GM18517 (cell line): Measurements from ENCODE around the gene MOV10.
"Not testable (repeated sequence)": the region's sequence is repeated elsewhere in the genome, so short reads cannot be mapped to it uniquely, and the experiment has no call there.

Experiments
- ATAC-seq: cut with Tn5 transposase; IDR thresholded peaks from one replicate; pipeline ENCODE4 v1.9.1; 2021; ENCODE audit warnings: mild to moderate bottlenecking, moderate library complexity; ENCODE audit not compliant: unreplicated experiment

Gene MOV10

GRCh38 chr1:112712191-112712590 is 37.7 kb downstream of the MOV10 start:
- ATAC-seq, result no peak

GRCh38 chr1:112712701-112713128 is 38.3 kb downstream of the MOV10 start:
- no peak for ATAC-seq

- ATAC-seq, result no peak
These were observed 39.2 kb downstream of the MOV10 start for GRCh38 chr1:112713466-112714312.

- peak; percentile 8 for ATAC-seq
These were observed 40.1 kb downstream of the MOV10 start for GRCh38 chr1:112714313-112715263.

DNA sequence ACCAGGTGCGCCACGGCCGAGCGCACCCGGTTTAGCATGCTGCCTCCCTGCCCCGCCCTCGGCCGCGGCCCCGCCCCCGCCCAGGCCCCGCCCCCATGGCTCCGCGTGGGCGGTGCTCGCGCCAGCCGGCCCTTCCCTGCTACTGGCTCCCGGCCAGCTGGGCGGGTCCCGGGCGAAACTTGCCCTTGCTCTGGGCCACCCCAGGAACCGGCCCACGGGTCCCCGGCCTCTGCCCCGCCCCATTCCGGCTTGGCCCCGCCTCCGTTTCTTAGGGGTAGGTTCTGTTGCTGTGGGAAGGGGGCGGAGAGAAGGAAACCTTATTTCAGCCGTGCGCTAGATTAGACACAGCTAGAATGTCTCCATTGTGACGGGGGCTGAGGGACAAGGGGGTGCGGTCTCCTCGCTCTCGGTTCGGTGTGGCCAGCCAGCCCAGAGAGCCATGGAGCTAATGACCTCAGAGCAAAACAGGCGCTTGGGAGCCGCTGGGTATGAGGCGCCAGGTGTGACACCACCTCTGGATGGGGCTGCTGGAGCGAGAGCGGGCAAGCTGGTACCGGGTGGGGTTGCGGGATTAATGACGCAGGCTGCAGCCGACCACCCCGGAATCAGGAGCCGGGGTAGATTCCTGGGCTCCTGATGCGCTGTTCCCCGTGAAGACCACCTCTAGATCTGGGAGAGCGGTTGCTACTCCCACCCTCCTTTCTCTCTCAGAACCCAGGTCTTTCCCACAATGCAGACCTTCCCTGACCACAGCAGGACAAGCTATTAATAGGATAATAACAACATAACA is 41.0 kb downstream of the MOV10 start, which contains the start of gene PPM1J:
TSS of gene PPM1J (minus strand) at position 69 of the 790 bp plus-strand sequence. CDS start at position 38, 31 bp downstream.
- ATAC-seq, result peak; percentile 79

GRCh38 chr1:112716133-112716720 is 41.8 kb downstream of the MOV10 start:
- no peak for ATAC-seq

DNA sequence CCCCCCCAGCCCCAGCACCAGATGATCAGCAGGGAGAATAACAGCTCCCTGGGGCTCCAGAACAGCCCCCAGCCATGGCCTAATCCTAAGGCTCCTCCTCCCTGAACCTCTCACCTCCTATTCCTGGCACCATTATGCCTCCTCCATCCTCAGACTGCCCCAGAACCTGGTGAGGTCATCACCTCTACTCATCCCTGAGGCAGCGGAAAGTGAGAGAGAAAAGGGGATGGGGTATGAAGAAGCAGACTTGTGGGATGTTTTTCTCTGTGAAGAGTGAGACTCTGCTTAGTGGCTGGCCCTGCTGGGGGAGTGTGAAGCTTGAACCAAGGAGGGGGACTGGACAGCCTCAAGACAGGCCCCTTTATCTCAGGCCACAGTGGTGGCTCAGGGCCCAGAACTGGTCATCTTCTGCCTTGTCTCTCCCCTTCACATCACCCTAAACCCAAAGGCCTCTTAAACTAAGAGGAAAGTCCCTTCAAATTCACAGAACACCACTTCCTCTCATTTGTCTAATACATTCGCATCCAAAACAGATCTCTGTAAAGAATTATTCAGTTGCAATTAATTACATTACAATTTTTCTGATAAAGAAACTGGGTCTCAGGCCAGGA is 42.9 kb downstream of the MOV10 start:
- ATAC-seq, result no peak

- ATAC-seq, result no peak
These were observed 44.4 kb downstream of the MOV10 start for GRCh38 chr1:112718691-112719418.

DNA sequence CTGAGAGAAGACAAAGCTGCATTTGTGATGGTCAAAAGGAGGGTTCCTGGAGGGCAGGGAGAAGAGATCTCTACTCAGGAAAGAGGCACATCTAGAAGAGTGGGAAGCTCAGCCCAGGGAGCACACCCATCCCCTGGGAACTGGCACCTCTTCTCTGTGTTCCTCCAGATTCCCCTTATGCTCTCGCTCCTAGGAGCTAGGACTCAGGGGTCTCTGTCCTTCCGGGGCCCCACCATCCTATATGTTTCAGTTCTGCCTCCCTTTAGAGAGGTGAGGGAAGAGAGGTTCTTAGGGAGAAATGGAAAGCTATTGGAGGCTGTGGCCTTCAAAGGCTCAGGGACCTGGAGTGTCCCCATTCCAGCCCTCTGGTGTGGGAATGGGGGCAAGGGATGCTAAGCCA is 45.2 kb downstream of the MOV10 start:
- ATAC-seq, result no peak

DNA sequence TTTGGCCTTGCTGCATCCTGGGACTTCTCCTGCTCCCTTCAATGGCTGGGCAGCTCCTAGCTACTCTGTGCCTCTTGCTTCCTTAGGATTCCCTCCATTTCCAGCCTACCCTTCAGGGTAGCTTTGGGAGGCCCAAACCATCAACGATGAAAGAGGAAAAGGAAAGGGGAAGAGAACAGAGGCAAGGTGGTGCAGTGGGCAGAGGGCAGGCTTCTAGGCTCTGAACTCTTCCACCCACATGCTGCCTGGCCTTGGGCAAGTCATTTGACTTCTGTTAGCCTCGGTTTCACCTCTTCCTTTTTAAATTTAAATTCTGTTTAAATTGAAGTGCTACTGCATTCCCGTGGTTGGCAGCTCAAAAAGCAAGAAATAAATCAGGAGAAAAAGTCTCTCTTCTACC is 46.3 kb downstream of the MOV10 start:
- no peak for ATAC-seq

GRCh38 chr1:112721294-112721693 is 46.8 kb downstream of the MOV10 start:
- ATAC-seq, result not testable (repeated sequence)

GRCh38 chr1:112721966-112722524 is 47.6 kb downstream of the MOV10 start:
- ATAC-seq, result no peak

GRCh38 chr1:112722601-112723510 is 48.4 kb downstream of the MOV10 start:
- ATAC-seq, result no peak

DNA sequence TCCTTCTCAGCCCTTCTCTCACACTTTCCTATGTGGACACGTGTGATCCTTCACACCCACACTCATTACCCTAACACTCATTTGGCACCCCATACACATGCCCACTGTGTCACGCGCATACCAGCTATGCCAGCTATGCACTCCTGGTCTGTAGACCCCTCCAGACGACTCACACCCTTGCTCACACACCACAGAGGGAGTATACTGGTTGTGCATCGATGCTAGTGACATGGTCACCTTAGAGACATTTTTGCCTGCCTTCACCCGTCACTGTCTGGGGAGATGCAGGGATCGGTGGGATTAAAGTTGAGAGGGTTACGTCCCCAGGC is 49.0 kb downstream of the MOV10 start:
- ATAC-seq, result no peak

DNA sequence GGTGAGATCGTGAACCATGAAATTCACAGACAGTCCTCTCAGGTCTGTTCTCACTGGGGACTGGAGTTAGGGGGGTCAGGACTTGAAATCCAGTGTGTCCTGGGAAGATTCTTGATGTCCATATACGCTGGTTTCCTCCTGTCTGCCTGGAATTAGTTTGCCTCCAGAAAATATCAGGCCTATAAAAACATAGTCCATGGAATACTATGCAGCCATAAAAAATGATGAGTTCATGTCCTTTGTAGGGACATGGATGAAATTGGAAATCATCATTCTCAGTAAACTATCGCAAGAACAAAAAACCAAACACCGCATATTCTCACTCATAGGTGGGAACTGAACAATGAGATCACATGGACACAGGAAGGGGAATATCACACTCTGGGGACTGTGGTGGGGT is 49.8 kb downstream of the MOV10 start:
- ATAC-seq, result not testable (repeated sequence)

- no peak for ATAC-seq
These were observed 53.3 kb downstream of the MOV10 start for GRCh38 chr1:112727716-112728115.

GRCh38 chr1:112728306-112728971 is 54.0 kb downstream of the MOV10 start:
- ATAC-seq, result not testable (repeated sequence)
